Measurements from ENCODE around the gene PM20D2. TPM values are rescaled to one million over a fixed set of nuclear protein-coding genes. Genes with fewer than 3 reads are reported as not detected.

The PM20D2 gene
- total and polyA plus RNA-seq, 2 of the 13 experiments (the other 11 are each of a cell fraction or from before 2014, with no cell fraction given): 13.3 to 26.3 TPM

DNA sequence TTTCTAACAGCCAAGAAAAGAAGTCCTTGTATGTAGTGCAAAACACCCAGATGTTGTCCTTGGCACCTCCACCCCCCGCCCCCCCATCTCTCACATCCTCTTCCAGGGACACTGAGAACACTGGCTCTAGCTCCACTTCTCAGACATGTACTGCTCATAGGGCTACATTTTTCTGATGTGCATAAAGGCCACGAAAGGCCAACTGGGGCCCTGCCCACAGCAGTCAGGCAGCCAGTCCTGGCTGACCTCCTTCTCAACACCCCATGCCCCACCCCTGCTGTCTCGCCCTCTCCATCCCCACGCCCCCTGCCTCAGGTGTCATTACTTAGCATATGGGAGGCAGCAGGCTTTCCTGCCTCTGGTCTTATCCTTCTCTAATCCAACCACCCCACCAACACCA is 60.0 kb downstream of the PM20D2 start (continued):
- TF ChIP-seq, protein P1, sequence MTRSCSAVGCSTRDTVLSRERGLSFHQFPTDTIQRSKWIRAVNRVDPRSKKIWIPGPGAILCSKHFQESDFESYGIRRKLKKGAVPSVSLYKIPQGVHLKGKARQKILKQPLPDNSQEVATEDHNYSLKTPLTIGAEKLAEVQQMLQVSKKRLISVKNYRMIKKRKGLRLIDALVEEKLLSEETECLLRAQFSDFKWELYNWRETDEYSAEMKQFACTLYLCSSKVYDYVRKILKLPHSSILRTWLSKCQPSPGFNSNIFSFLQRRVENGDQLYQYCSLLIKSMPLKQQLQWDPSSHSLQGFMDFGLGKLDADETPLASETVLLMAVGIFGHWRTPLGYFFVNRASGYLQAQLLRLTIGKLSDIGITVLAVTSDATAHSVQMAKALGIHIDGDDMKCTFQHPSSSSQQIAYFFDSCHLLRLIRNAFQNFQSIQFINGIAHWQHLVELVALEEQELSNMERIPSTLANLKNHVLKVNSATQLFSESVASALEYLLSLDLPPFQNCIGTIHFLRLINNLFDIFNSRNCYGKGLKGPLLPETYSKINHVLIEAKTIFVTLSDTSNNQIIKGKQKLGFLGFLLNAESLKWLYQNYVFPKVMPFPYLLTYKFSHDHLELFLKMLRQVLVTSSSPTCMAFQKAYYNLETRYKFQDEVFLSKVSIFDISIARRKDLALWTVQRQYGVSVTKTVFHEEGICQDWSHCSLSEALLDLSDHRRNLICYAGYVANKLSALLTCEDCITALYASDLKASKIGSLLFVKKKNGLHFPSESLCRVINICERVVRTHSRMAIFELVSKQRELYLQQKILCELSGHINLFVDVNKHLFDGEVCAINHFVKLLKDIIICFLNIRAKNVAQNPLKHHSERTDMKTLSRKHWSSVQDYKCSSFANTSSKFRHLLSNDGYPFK (CRISPR knock-in tag; IDR thresholded peaks at IDR 0.05; ENCODE audit: borderline replicate concordance): no peak
- TF ChIP-seq ZNF850 (CRISPR knock-in tag; conservative IDR thresholded peaks at IDR 0.05): no peak
- TF ChIP-seq, protein P2, sequence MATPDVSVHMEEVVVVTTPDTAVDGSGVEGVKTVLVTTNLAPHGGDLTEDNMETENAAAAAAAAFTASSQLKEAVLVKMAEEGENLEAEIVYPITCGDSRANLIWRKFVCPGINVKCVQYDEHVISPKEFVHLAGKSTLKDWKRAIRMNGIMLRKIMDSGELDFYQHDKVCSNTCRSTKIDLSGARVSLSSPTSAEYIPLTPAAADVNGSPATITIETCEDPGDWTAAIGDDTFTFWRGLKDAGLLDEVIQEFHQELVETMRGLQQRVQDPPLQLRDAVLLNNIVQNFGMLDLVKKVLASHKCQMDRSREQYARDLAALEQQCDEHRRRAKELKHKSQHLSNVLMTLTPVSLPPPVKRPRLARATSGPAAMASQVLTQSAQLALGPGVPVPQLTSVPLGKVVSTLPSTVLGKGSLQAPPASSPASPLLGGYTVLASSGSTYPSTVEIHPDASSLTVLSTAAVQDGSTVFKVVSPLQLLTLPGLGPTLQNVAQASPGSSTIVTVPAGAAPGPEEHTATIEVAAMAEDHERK (CRISPR knock-in tag; IDR thresholded peaks at IDR 0.05; ENCODE audit: low read depth): no peak

DNA sequence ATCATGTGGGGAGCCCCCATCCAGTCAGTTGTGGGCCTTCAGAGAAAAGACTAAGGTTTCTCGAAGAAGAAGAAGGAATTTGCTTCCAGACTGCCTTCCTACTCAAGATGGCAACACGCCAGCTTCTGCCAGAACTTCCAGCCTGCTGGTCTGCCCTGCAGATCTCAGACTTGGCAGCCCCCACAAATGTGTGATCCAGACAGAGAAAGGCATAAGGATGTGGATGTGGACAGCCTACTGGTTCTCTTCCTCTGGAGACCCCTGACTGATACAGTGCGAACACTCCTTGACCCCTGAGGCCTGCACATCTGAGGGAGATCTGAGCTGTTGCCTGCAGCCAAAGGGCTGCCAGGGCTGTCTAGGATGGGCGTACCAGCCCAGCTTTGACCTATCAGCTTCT is 62.7 kb downstream of the PM20D2 start:
- Histone ChIP-seq H3K4me2 (ENCODE audit: low read depth, low read length) (no peak overlapping the region), H3K36me3 (replicated peaks in 1 of 2; ENCODE audit: control insufficient read depth in 1 of 2, insufficient read depth in 2 of 2, low read length in 2 of 2) (no peaks in the 10 kb centered on the region), H3K4me3 (replicated peaks in 1 of 3; ENCODE audit: insufficient read depth in 1 of 3, low read depth in 2 of 3, low read length in 3 of 3) (no peak overlapping the region), H3K9me3 (ENCODE audit: low read length) (no peaks in the 10 kb centered on the region), H3K4me1 (ENCODE audit: insufficient read depth, low read length) (no peaks in the 10 kb centered on the region), H4K20me1 (ENCODE audit: insufficient read depth, low read length) (no peaks in the 10 kb centered on the region), H3K9ac (ENCODE audit: insufficient read depth, low read depth, low read length) (no peak overlapping the region), H3K27ac (ENCODE audit: extremely low read length, insufficient read depth, low read length) (no peak overlapping the region), H3K79me2 (ENCODE audit: insufficient read depth, low read length) (no peaks in the 10 kb centered on the region), H3K27me3 (ENCODE audit: control insufficient read depth in 1 of 2, insufficient read depth in 2 of 2, low read length in 2 of 2) (no peaks in the 10 kb centered on the region), H2AFZ (ENCODE audit: low read length) (no peak overlapping the region)
- ChIA-PET POLR2A (no interaction called here), CTCF (ENCODE audit: low intra/inter-chr PET ratio, low total read pairs) (no interaction called here)
- ATAC-seq: no peak
- BruUV-seq (replicated peaks): no TSS peak
- intact Hi-C loops (cut with micrococcal nuclease; ENCODE audit: unreplicated experiment): no loop called here
- DNase-seq (ENCODE audit: low spot score): no peak
- 11% methylated on average over 3 of the region's 4 CpGs for WGBS (ENCODE audit: low lambda C conversion rate)
- FAIRE-seq: no peak
- in situ Hi-C loops (cut with HindIII; ENCODE audit: extremely low pct_ligation_motif_present, low pct_unique_long_range_greater_than_20kb): no loop called here
- TF ChIP-seq PRDM10 (CRISPR knock-in tag; IDR thresholded peaks at IDR 0.05; ENCODE audit: low read depth) (no peak), HNRNPLL (IDR thresholded peaks at IDR 0.05; ENCODE audit: low read depth, low read length, poor library complexity, severe bottlenecking) (no peak), STAT5B (CRISPR knock-in tag; IDR thresholded peaks at IDR 0.05) (no peak), KMT2A (CRISPR knock-in tag; IDR thresholded peaks at IDR 0.05) (no peak), HHEX (CRISPR knock-in tag; IDR thresholded peaks at IDR 0.05) (no peak), XBP1 (CRISPR knock-in tag; IDR thresholded peaks at IDR 0.05) (no peak), FOXK1 (CRISPR knock-in tag; IDR thresholded peaks at IDR 0.05; ENCODE audit: borderline replicate concordance, low read depth) (no peak), ZNF75D (CRISPR knock-in tag; IDR thresholded peaks at IDR 0.05; ENCODE audit: borderline replicate concordance) (no peak), NAIF1 (CRISPR knock-in tag; IDR thresholded peaks at IDR 0.05; ENCODE audit: borderline replicate concordance) (no peak), NR3C1 (CRISPR knock-in tag; IDR thresholded peaks at IDR 0.05) (no peak)
- TF ChIP-seq, protein P3, sequence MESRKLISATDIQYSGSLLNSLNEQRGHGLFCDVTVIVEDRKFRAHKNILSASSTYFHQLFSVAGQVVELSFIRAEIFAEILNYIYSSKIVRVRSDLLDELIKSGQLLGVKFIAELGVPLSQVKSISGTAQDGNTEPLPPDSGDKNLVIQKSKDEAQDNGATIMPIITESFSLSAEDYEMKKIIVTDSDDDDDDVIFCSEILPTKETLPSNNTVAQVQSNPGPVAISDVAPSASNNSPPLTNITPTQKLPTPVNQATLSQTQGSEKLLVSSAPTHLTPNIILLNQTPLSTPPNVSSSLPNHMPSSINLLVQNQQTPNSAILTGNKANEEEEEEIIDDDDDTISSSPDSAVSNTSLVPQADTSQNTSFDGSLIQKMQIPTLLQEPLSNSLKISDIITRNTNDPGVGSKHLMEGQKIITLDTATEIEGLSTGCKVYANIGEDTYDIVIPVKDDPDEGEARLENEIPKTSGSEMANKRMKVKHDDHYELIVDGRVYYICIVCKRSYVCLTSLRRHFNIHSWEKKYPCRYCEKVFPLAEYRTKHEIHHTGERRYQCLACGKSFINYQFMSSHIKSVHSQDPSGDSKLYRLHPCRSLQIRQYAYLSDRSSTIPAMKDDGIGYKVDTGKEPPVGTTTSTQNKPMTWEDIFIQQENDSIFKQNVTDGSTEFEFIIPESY (CRISPR knock-in tag; IDR thresholded peaks at IDR 0.05): no peak

Data from HepG2 (cell line).